ENCODE results near the gene IL2RG. TPM values are rescaled to one million over a fixed set of nuclear protein-coding genes. Genes with fewer than 3 reads are reported as not detected.

The IL2RG gene
- total RNA-seq, 1 donor = not detected

DNA sequence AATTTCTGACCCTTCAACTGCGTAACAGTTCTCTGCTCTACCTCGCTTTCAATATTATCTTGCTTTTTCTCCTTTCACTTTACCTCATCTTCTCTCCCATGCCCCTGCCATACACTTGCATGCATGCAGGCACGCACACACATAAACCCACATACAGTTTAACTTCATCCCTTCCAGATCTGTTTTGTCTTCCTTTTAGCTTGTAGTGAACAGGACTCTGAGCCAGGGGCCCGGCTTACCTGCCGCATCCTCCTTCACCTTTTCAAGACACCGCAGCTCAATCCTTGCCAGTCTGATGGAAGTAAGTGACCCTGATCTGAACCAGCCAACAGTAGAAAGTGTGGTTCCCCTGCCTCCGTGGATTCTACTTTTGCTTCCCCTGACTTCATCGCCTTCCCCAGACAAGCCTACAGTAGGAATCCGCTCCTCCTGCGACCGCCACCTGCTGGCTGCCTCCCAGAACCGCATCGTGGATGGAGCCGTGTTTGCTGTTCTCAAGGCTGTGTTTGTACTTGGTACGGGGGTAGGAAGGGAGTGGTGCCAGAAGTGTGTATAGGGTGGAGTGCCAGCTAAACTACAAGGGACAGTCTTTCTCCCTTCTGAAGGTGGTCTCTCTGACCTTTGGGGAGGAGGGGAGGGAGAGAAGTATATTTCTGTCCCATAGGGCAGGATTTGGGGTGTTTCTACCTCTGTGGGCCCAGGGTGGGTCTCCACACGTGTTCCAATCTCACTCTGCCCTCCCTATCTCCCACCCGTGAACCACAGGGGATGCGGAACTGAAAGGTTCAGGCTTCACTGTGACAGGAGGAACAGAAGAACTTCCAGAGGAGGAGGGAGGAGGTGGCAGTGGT, 17.8 kb upstream of the IL2RG start:
- DNase-seq (ENCODE audit: low read depth) = peak; percentile 59
- TF ChIP-seq, protein P1, sequence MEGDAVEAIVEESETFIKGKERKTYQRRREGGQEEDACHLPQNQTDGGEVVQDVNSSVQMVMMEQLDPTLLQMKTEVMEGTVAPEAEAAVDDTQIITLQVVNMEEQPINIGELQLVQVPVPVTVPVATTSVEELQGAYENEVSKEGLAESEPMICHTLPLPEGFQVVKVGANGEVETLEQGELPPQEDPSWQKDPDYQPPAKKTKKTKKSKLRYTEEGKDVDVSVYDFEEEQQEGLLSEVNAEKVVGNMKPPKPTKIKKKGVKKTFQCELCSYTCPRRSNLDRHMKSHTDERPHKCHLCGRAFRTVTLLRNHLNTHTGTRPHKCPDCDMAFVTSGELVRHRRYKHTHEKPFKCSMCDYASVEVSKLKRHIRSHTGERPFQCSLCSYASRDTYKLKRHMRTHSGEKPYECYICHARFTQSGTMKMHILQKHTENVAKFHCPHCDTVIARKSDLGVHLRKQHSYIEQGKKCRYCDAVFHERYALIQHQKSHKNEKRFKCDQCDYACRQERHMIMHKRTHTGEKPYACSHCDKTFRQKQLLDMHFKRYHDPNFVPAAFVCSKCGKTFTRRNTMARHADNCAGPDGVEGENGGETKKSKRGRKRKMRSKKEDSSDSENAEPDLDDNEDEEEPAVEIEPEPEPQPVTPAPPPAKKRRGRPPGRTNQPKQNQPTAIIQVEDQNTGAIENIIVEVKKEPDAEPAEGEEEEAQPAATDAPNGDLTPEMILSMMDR (IDR thresholded peaks at IDR 0.05; ENCODE audit: insufficient read depth, low read depth, low read length) = peak; percentile 78
- no peak overlapping the region for H3K4me3 ChIP-seq (ENCODE audit: low read depth, low read length)

DNA sequence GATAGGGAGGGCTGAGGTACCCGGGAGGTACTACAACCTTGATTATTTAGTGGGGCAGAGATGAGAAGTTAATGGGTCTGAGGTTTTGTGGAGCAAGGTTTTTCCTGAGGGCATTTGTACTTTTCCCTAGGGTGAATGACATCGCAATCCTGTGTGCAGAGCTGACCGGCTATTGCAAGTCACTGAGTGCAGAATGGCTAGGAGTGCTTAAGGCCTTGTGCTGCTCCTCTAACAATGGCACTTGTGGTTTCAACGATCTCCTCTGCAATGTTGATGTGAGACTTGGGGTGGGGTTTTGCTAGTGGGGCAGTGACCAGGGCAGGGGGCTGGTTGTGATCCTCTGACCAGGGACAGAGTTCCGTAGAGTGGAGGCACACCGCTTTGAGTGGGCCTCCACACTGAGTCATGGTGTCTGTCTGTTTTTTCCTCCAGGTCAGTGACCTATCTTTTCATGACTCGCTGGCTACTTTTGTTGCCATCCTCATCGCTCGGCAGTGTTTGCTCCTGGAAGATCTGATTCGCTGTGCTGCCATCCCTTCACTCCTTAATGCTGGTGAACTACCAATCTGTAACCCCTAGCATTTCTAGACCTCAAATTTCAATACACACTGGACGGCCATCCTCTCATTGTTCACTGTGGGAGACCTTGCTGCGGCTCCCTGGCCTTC, 16.9 kb upstream of the IL2RG start:
- no peak overlapping the region for H3K4me3 ChIP-seq (ENCODE audit: low read depth, low read length)
- DNase-seq (ENCODE audit: low read depth) = peak; percentile 11
- TF ChIP-seq, protein P1 (IDR thresholded peaks at IDR 0.05; ENCODE audit: insufficient read depth, low read depth, low read length) = no peak

DNA sequence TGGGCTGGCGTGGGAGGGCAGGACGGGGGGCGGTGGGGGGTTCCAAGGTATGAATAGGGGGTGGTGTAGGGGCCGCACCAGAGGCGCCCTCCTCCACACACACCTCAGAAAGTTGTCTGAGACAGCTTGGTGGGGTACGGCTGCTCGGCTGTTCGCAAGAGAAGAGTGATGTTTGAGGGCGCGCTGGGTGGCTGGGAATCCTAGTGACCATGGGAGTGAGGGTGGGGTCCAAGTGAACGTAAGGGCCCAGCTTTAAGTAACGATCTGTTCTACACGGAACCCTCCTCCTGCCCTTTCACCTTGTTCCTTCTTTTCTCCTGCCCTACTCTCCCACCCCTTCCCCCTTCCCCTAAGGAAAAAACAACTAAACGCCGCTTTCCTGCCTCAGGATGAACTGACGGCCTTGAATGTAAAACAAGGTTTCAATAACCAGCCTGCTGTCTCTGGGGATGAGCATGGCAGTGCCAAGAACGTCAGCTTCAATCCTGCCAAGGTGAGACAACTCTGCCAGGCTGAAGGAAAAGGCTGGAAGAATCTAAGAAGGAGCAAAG, 7.7 kb upstream of the IL2RG start:
- no peak for DNase-seq (ENCODE audit: low read depth)
- H3K4me3 ChIP-seq (ENCODE audit: low read depth, low read length) = peak overlapping the region; percentile 72
- TF ChIP-seq, protein P1 (IDR thresholded peaks at IDR 0.05; ENCODE audit: insufficient read depth, low read depth, low read length) = no peak

DNA sequence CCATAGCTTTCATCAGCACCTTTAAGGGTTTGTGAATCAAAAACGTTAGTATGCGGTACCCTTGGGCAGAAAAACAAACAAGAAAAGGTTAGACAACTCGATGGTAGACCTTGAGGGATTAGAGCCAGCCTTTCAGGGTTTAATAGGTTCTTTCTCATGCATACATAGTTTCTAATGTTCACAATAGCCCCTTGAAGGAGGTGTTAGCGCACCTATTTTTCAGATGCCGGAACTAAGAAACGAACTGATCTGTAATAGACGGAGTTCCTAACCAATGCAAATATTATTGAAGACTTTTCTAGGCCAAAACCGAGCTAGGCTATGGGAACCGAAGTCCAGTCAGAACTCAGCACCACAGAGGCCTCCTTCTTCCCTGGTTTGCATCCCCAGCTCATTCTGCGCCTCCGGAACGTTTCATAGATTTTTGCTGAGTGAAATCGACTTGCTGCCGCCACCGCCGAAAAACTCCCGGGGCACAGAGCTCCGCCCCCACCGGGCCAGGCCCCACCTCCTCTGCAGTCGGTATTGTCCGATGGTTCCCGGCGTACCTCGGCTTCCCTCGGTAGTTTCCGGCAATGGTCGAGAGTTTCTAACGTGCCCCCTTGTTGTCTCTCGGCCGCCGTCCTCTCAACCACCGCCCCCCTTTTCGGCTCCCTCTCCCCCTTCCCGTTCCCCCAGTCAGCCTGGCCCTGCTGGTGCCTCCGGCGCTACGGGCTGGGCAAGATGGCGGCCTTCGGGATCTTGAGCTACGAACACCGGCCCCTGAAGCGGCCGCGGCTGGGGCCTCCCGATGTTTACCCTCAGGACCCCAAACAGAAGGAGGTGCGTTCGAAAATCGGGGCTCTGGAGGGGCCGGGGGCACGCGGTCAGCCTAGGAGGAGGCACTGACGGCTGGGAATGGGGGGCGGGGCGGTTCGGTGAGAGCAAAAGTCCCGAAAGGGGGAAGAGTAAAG, 6.9 kb upstream of the IL2RG start, which contains the start of gene MED12:
Gene MED12 (plus strand): TSS at position 565 of the 953 bp plus-strand sequence. CDS start 159 bp downstream, at position 724.
- peak within 1 kb of the TSS; percentile 72 for H3K4me3 ChIP-seq (ENCODE audit: low read depth, low read length)
- TF ChIP-seq, protein P1 (IDR thresholded peaks at IDR 0.05; ENCODE audit: insufficient read depth, low read depth, low read length) = no peak
- DNase-seq (ENCODE audit: low read depth) = peak; percentile 83

DNA sequence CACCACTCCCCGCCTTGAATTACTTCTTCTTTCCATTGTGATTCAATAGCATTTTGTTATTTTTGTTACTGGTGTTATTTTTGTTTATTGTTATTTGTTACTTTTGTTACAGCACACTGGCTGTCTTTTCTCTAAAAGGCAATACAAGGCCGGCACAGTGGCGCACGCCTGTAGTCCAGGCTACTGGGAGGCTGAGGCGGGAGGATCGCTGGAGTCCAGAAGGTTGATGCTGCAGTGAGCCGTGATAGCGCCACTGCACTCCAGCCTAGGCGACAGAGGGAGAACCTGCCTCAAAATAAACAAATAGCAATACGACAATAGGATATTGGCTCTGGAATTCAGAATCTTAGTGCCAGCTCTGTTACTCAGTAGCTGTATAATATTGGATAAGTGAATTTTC, 6.0 kb upstream of the IL2RG start:
- DNase-seq (ENCODE audit: low read depth) = no peak
- H3K4me3 ChIP-seq (ENCODE audit: low read depth, low read length) = no peak overlapping the region
- TF ChIP-seq, protein P1 (IDR thresholded peaks at IDR 0.05; ENCODE audit: insufficient read depth, low read depth, low read length) = no peak

DNA sequence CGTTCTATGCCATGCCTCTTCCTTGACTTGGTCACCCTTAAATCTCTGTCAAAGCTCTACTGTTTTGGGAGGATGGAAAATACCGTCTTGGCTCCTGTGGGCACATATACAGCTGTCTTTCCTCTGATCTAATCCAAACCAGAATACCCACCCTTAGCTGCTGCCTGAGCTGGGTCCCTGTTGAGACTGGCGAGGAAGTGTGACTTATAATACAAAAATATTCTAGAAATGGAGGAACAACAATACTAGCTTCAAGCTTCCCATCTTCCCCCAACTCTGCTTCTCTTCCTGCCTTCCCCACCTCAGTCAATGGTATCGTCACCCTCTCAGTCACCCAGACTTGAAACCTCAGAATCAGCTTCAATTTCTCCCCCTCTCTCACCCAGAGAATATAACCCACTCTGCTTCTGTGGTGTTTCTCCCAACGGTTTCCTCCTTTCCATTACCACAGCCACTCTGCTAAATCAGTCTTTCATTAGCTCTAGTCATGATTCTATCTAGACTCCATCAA, 599 bp upstream of the IL2RG start:
- H3K4me3 ChIP-seq (ENCODE audit: low read depth, low read length) = no peak overlapping the region
- DNase-seq (ENCODE audit: low read depth) = no peak
- TF ChIP-seq, protein P1 (IDR thresholded peaks at IDR 0.05; ENCODE audit: insufficient read depth, low read depth, low read length) = no peak

All from fibroblast of villous mesenchyme (primary cell).